Esophagus squamous epithelium (tissue), 4 donors: ENCODE data around the gene ASTN2.

Experiments
- POLR2A ChIP-seq, 4 donors: fragments of 450-650 bp; IDR thresholded peaks; one replicate each; pipeline ENCODE4 v1.6.1; 2017; ENCODE audit warnings: antibody characterized with exemption in 4 of 4, mild to moderate bottlenecking in 4 of 4, moderate library complexity in 3 of 4
- TF ChIP-seq, protein P1 (sequence below), 6 experiments: fragments of 450-650 bp in 4 of 6; fragments of 200-600 bp in 2 of 6; sonication (generic) in 2 of 6; IDR thresholded peaks; one replicate each; pipeline ENCODE4 v1.5.1; 2016 to 2019; ENCODE audit warnings: antibody characterized with exemption in 6 of 6, mild to moderate bottlenecking in 4 of 6, moderate library complexity in 4 of 6

DNA sequence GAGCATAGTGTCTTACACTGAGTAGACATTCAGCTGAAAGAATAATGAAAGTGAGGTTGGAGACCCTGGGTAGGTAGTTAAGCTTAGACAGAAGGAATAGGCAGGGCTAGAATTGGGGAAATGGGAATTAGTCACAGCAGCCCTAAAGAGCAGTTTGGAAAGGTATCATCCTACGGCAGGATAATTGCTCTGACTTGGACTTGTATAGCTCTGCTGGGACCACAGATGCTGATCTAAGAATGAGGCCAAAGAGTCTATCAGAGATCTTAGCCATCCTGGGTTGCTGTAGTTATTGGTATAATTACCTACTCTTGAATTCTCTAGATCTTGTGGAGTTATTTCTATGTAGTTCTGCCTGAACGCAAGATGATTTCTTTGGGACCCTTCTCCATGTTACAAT lies 288.0 kb downstream of the ASTN2 start:
- no peak for TF ChIP-seq POLR2A (IDR thresholded peaks at IDR 0.05)
- TF ChIP-seq, protein P1, sequence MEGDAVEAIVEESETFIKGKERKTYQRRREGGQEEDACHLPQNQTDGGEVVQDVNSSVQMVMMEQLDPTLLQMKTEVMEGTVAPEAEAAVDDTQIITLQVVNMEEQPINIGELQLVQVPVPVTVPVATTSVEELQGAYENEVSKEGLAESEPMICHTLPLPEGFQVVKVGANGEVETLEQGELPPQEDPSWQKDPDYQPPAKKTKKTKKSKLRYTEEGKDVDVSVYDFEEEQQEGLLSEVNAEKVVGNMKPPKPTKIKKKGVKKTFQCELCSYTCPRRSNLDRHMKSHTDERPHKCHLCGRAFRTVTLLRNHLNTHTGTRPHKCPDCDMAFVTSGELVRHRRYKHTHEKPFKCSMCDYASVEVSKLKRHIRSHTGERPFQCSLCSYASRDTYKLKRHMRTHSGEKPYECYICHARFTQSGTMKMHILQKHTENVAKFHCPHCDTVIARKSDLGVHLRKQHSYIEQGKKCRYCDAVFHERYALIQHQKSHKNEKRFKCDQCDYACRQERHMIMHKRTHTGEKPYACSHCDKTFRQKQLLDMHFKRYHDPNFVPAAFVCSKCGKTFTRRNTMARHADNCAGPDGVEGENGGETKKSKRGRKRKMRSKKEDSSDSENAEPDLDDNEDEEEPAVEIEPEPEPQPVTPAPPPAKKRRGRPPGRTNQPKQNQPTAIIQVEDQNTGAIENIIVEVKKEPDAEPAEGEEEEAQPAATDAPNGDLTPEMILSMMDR (IDR thresholded peaks at IDR 0.05), result no peak
